Measurements from ENCODE around the gene DENND1A.
"Not testable (repeated sequence)": the region's sequence is repeated elsewhere in the genome, so short reads cannot be mapped to it uniquely, and the experiment has no call there.

DENND1A gene

DNA sequence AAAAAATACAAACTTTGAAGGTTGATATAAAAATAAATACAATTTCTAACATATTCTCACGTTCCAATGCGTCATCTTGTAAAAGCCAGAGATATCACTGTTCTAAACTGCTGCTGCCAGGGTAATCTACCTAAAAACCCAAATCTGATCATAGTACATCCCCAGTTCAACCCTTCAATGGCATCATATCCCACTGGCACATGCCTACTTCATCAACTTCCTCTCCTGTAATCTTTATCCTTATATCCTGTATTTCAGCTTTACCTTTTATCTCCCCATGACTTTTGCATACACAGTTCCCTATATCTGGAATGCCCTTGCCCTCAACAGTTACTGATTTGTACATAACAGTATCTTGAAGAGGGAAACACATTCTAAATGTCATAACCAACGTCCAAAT is 7.5 kb downstream of the DENND1A start:
- TF ChIP-seq ZNF274 (IDR thresholded peaks at IDR 0.05; ENCODE audit: low read depth, low read length), result no peak
- no peak for TF ChIP-seq YY1 (IDR thresholded peaks at IDR 0.05; ENCODE audit: insufficient read depth, insufficient read length)
- no peak for TF ChIP-seq SUZ12 (IDR thresholded peaks at IDR 0.05; ENCODE audit: extremely low read depth, insufficient read depth, insufficient read length)
- Histone ChIP-seq H3K27me3 (ENCODE audit: insufficient read depth, insufficient read length) (no peaks in the 10 kb centered on the region), H3K4me1 (ENCODE audit: insufficient read depth, insufficient read length) (peaks cover 2% of the 10 kb centered on the region), H3K9me3 (ENCODE audit: insufficient read depth, low read length) (peaks cover 9% of the 10 kb centered on the region; the same call in 1 of the 2 replicates), H3K9ac (ENCODE audit: insufficient read length, low read depth) (no peak overlapping the region), H3K36me3 (ENCODE audit: insufficient read depth, insufficient read length, low read length) (no peaks in the 10 kb centered on the region), H3K4me3 (ENCODE audit: insufficient read length, low read depth) (no peak overlapping the region)
- DNase-seq (ENCODE audit: low read depth, low spot score), result no peak

DNA sequence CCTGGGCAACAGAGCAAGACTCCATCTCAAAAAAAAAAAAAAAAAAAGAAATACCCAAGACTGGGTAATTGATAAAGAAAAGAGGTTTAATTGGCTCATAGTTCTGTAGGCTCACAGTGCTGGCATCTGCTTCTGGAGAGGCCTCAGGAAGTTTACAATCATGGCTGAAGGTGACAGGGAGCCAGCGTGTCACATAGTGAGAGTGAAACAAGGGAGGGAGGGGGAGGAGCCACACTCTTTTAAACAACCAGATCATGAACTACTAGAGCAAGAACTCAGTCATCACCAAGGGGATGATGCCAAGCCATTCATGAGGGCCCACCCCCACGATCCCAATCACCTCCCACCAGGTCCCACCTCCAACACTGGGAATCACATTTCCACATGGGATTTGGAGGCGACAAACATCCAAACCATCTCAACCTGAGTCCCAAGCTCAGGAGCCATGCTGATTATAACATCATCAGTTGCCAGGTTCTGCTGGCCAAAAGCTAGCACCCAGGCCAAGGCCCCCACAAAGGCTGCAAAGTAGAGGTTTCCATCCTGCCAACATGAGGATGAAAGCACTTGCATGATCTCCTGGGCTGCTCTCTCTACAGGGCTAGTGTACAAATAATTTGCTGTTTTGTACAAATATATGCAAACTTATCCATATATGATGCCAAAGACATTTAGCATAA is 15.3 kb downstream of the DENND1A start:
- TF ChIP-seq YY1 (IDR thresholded peaks at IDR 0.05; ENCODE audit: insufficient read depth, insufficient read length), result no peak
- no peak for TF ChIP-seq ZNF274 (IDR thresholded peaks at IDR 0.05; ENCODE audit: low read depth, low read length)
- TF ChIP-seq SUZ12 (IDR thresholded peaks at IDR 0.05; ENCODE audit: extremely low read depth, insufficient read depth, insufficient read length), result no peak
- Histone ChIP-seq H3K9me3 (ENCODE audit: insufficient read depth, low read length) (0 out of 2 replicates have a peak, but pooled peaks cover 3% of the 10 kb centered on the region), H3K36me3 (ENCODE audit: insufficient read depth, insufficient read length, low read length) (no peaks in the 10 kb centered on the region), H3K4me3 (ENCODE audit: insufficient read length, low read depth) (no peak overlapping the region), H3K27me3 (ENCODE audit: insufficient read depth, insufficient read length) (no peaks in the 10 kb centered on the region), H3K4me1 (ENCODE audit: insufficient read depth, insufficient read length) (peaks cover 2% of the 10 kb centered on the region), H3K9ac (ENCODE audit: insufficient read length, low read depth) (no peak overlapping the region)
- no peak for DNase-seq (ENCODE audit: low read depth, low spot score)

DNA sequence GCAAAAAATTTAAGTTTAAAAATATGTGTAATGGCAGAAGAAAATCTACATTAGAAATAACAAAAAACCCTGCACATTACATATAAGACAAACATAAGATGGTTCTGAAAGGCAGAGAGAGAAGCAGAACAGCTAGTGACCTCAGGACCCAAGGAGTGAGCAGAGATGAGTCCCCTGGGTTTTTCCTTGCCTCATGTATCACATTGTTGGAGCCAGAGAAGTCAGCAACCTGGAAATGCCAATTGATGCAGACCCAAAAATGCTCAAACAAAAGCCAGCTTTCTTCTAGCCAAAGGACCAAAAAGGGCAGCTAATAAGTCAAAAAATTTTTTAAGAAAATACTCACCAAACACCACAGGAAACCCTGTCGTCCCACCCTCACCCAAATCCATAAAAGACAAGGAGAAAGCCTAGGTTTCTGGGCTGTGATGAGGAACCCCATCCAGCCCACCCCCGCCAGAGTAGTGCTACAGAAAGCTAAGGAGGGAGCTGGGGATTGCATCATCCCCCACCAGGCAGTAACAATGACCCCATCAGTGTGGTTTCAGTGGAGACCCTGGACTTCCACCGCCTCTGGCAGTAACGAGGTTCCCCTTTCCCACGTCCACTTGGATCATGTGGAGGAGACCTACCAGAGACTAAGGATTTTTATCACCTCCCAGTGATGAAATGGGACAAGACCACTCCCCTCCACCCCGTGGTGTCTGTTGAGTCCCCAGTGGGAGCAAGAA is 17.6 kb downstream of the DENND1A start:
- no peaks in the 10 kb centered on the region for H3K36me3 ChIP-seq (ENCODE audit: insufficient read depth, insufficient read length, low read length)
- no peak overlapping the region for H3K9ac ChIP-seq (ENCODE audit: insufficient read length, low read depth)
- DNase-seq (ENCODE audit: low read depth, low spot score), result no peak
- peaks cover 2% of the 10 kb centered on the region for H3K4me1 ChIP-seq (ENCODE audit: insufficient read depth, insufficient read length)
- H3K27me3 ChIP-seq (ENCODE audit: insufficient read depth, insufficient read length), result no peaks in the 10 kb centered on the region
- H3K9me3 ChIP-seq (ENCODE audit: insufficient read depth, low read length), result 0 out of 2 replicates have a peak, but pooled peaks cover 3% of the 10 kb centered on the region
- TF ChIP-seq SUZ12 (IDR thresholded peaks at IDR 0.05; ENCODE audit: extremely low read depth, insufficient read depth, insufficient read length) (no peak), YY1 (IDR thresholded peaks at IDR 0.05; ENCODE audit: insufficient read depth, insufficient read length) (no peak), ZNF274 (IDR thresholded peaks at IDR 0.05; ENCODE audit: low read depth, low read length) (no peak)
- H3K4me3 ChIP-seq (ENCODE audit: insufficient read length, low read depth), result no peak overlapping the region

DNA sequence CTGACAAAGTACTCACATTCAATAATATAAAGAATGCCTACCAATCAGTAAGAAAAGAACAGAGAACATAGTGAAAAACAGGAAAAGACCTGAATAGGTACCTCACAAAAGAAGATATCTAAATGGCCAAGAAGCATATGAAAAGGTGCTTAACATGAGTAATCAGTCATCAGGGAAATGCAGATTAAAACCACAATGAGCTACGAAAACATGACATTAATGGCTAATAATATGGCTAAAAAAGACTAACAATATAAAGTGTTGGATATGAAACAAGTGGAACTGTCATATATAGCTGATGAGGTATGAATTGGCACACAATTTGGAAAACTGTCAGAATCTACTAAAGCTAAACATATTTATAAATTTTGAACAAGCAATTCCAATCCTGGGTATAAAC is 18.9 kb downstream of the DENND1A start:
- no peak overlapping the region for H3K4me3 ChIP-seq (ENCODE audit: insufficient read length, low read depth)
- no peaks in the 10 kb centered on the region for H3K27me3 ChIP-seq (ENCODE audit: insufficient read depth, insufficient read length)
- 0 out of 2 replicates have a peak, but pooled peaks cover 3% of the 10 kb centered on the region for H3K9me3 ChIP-seq (ENCODE audit: insufficient read depth, low read length)
- H3K9ac ChIP-seq (ENCODE audit: insufficient read length, low read depth), result no peak overlapping the region
- DNase-seq (ENCODE audit: low read depth, low spot score), result no peak
- TF ChIP-seq SUZ12 (IDR thresholded peaks at IDR 0.05; ENCODE audit: extremely low read depth, insufficient read depth, insufficient read length), result no peak
- no peak for TF ChIP-seq ZNF274 (IDR thresholded peaks at IDR 0.05; ENCODE audit: low read depth, low read length)
- no peak for TF ChIP-seq YY1 (IDR thresholded peaks at IDR 0.05; ENCODE audit: insufficient read depth, insufficient read length)
- peaks cover 2% of the 10 kb centered on the region for H3K4me1 ChIP-seq (ENCODE audit: insufficient read depth, insufficient read length)
- H3K36me3 ChIP-seq (ENCODE audit: insufficient read depth, insufficient read length, low read length), result no peaks in the 10 kb centered on the region

DNA sequence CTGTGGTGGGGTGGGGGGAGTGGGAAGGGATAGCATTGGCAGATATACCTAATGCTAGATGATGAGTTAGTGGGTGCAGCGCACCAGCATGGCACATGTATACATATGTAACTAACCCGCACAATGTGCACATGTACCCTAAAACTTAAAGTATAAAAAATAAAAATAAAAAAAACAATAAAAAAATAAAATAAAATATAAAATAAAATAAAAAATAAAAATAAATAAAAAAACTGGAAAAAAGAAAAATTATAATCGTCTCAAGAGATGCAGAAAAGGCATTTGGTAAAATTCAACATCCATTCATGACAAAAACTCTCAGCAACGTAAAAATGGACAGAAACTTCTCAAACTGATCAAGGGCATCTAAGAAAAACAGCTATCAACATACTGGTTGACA is 20.7 kb downstream of the DENND1A start:
- H3K36me3 ChIP-seq (ENCODE audit: insufficient read depth, insufficient read length, low read length); H3K9me3 ChIP-seq (ENCODE audit: insufficient read depth, low read length); H3K27me3 ChIP-seq (ENCODE audit: insufficient read depth, insufficient read length); H3K4me3 ChIP-seq (ENCODE audit: insufficient read length, low read depth); DNase-seq (ENCODE audit: low read depth, low spot score); H3K9ac ChIP-seq (ENCODE audit: insufficient read length, low read depth); H3K4me1 ChIP-seq (ENCODE audit: insufficient read depth, insufficient read length): not testable (repeated sequence)

DNA sequence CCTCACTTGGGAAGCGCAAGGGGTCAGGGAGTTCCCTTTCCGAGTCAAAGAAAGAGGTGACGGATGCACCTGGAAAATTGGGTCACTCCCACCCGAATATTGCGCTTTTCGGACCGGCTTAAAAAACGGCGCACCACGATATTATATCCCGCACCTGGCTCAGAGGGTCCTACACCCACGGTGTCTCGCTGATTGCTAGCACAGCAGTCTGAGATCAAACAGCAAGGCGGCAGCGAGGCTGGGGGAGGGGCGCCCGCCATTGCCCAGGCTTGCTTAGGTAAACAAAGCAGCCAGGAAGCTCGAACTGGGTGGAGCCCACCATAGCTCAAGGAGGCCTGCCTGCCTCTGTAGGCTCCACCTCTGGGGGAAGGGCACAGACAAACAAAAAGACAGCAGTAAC is 26.4 kb downstream of the DENND1A start:
- not testable (repeated sequence) for DNase-seq (ENCODE audit: low read depth, low spot score); H3K36me3 ChIP-seq (ENCODE audit: insufficient read depth, insufficient read length, low read length); H3K27me3 ChIP-seq (ENCODE audit: insufficient read depth, insufficient read length); H3K4me1 ChIP-seq (ENCODE audit: insufficient read depth, insufficient read length); H3K9ac ChIP-seq (ENCODE audit: insufficient read length, low read depth); H3K4me3 ChIP-seq (ENCODE audit: insufficient read length, low read depth)
- H3K9me3 ChIP-seq (ENCODE audit: insufficient read depth, low read length), result peaks cover 18% of the 10 kb centered on the region

DNA sequence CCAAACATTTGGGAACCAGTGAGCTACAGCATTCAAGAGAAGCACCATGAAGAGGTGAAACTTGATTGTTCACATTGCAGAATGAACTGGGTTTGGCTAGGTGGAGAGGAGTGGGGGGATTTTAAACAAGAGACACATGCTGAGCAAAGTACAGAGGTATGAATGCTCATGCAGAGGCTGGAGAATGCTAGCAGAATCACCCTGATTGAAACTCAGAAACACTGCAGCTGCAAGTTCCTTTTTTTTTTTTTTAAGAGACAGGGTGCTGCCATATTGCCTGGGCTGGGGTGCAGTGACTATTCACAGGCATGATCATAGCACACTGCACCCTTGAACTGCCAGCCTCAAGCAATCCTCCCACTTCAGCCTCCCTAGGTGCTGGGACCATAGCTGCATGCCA is 35.1 kb downstream of the DENND1A start:
- no peak overlapping the region for H3K4me3 ChIP-seq (ENCODE audit: insufficient read length, low read depth)
- H3K36me3 ChIP-seq (ENCODE audit: insufficient read depth, insufficient read length, low read length), result no peaks in the 10 kb centered on the region
- no peaks in the 10 kb centered on the region for H3K9me3 ChIP-seq (ENCODE audit: insufficient read depth, low read length)
- DNase-seq (ENCODE audit: low read depth, low spot score), result no peak
- H3K9ac ChIP-seq (ENCODE audit: insufficient read length, low read depth), result no peak overlapping the region
- TF ChIP-seq SUZ12 (IDR thresholded peaks at IDR 0.05; ENCODE audit: extremely low read depth, insufficient read depth, insufficient read length), result no peak
- no peak for TF ChIP-seq YY1 (IDR thresholded peaks at IDR 0.05; ENCODE audit: insufficient read depth, insufficient read length)
- TF ChIP-seq ZNF274 (IDR thresholded peaks at IDR 0.05; ENCODE audit: low read depth, low read length), result no peak
- no peaks in the 10 kb centered on the region for H3K4me1 ChIP-seq (ENCODE audit: insufficient read depth, insufficient read length)
- H3K27me3 ChIP-seq (ENCODE audit: insufficient read depth, insufficient read length), result no peaks in the 10 kb centered on the region

Data from NT2/D1 (cell line).